GM21447 (cell line): ENCODE data around the gene SFXN5.

Source experiments
- ATAC-seq: cut with Tn5 transposase; IDR thresholded peaks from one replicate; pipeline ENCODE4 v1.9.1; 2021; ENCODE audit not compliant: unreplicated experiment

SFXN5 gene

DNA sequence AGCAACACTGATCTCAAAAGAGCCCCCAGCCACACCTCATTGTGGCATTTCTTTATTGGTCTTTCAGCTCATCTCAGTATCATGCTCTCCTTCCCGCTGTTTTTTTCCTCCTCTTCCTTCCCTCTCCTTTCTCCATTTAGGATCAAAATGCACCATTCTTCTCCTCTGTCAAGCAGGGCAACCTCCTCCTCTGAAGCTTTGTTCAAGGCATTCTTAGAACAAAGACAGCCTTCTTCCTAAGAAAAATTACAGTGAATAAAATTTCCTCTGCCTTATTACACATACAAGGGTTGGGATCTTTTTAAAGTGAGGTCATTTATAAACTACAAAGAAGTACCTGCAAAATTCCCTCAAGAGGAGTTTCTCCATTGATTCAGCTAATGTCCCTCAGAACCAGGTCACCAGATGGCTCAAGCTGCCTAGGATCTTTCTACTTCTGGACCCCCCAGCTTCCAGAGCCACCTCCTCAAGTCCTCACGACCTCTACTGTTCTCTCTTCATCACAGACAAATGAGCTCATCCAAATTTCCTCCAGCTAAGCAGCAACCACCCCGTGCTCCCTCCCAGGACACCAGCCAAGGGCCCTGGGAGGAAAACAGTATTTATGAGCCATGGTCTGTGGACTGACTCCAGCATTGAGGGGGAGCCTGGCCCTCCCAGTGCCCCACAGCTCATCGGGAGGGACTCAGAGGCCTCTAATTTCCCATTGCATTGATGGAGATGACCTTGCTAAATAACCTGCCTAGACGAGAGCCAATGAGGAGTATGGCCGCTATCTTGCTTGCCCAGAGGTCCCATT lies 18.0 kb downstream of the SFXN5 start:
- ATAC-seq, result no peak

DNA sequence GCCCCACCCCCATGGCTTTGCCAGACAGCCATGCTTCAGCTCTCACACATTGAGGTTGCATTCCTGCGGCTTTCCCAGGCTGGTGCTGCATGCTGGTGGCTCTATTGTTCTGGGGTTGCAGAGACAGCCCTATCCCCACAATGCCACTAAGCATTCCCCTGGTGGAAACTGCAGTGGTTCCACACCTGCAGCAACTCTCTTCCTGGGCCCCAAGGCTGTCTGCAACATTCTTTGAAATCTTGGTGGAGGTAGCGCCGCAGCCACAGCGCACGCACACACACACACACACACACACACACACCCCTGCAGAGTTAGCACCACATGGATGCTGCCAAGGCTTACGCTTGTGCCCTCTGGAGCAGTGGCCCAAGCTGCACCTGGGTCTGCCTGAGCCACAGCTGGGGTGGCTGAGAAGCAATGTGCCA lies 21.4 kb downstream of the SFXN5 start:
- no peak for ATAC-seq

DNA sequence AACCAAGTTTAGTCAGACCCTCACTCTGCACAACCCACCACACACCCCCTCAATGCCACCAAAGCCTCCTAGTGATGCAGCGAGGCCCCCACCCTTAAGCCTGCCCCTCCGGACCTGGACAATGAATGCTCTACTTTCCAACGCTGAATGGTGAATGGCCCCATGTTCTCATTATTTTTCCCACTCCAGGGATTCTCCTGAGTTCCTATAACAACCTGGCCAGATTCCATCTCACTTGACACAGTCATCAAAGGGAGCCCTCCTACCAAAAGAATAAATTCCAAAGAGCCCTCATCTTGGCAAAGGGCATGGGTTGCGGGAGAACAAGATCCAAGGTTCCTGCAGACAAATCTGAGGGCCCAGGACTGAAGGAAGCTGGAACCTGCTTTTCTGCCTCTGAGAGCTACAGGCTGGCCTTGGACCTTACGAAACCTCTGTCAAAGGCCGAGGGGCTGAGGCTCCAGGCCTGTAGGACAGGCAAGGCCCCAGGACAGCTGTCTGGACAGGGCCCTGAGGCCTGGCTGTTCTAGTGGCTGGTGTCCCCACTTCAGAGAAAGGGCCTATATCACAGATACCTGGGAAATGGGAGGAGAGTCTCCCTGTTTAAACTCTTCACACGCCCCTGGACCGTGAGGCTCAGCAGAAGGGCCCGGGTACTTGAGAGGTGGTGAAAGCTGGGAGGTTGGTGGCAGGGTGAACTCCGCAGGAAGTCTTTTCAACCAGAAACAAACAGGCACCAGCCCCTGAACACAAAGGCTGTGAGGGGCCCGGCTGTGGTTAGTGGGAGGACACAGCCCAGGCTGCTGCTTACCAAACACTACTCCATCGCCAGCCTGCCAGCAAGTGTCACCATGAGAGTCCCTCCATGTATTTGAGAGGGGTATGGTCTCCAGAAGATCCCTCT lies 27.3 kb downstream of the SFXN5 start:
- ATAC-seq, result no peak

- ATAC-seq, result no peak
These were observed 28.2 kb downstream of the SFXN5 start for GRCh38 chr2:73043276-73043675.

GRCh38 chr2:73037947-73038585 lies 33.4 kb downstream of the SFXN5 start:
- ATAC-seq, result no peak

DNA sequence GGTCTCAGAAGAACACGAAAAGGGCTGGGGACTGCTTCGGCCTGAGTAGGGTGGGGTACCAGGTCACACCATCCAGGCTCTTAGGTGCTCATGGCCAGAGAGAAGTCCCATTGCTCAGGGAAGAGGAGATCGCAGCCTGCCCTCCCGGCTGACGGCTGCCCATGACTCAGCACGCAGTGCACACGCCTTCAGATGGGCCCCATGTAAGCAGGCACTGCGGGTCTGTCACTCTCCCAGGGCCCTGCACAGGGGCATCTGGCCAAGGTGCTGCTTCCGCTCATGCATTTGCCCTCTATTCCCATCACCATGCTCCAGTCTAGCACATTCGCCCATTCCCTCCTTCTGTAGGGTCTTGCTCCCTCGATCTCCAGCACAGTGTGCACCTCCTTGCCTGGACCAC lies 34.7 kb downstream of the SFXN5 start:
- ATAC-seq, result no peak

DNA sequence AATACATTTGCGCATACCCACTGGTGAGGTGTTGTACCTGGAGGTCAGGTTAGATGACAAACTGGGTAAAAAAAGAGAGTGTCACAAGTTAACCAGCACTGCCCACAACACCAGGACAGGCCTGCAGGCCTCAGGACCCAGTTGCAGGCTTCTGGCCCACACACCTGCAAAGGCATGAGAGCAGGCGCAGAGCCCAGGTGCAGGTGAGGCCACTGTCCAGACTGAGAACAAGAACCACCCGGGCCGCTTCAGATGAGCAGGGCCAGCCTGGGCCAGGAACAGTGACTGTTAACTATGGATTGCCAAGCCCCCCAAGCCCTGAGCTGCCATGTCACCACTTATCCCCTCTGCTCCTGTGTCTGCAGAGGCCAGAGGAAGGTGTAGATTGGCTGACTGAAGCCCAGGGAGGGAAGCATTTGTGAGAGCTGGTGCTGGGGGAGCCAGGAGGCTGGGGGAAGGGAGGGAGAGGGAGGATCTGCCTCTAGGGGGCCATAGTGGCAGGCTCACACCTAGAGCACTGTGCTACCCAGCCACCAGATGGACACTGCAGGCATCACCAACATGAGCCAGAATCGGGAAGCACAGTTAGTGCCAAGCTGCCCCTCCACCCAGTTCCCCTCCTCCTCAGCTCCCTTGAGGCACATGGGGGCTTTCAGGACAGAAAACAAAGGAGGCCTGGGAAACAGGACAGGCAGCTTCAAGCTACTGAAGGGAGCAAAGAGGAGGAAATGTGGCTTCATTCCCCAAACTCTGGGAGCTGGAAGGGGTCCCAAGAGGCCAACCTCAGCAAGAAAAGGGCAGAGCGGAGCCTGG lies 35.4 kb downstream of the SFXN5 start:
- ATAC-seq, result no peak

GRCh38 chr2:73034661-73035375 lies 36.7 kb downstream of the SFXN5 start:
- ATAC-seq, result no peak

GRCh38 chr2:73033766-73034381 lies 37.6 kb downstream of the SFXN5 start:
- ATAC-seq, result no peak

DNA sequence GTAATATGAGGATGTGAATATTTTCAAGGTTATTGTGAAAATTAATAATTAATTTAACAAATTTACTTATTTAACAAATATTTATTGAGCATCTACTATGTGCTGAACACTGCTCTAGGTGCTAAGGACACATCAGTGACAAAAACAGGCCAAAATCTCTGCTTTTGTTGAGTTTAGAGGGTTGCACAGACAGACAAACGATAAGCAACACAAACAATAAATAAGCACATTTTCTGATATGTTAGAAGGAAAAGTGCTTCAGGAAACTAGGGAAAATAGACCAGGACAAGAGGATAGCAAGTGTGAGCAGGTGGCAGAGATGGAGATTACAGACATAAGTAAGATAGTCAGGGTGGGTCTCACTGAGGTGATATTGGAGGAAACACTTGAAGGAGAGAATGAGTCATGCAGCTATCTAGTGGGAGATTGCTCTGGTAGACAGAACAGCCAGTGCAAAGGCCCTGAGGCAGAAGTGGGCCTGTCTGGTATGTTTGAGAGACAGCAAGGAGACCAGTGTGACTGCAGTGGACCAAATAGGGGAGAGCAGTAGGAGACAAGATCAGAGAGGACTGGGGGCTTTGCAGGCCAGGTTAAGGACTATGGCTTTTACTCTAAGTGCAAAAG lies 38.3 kb downstream of the SFXN5 start:
- ATAC-seq, result no peak

- ATAC-seq, result no peak
These were observed 38.8 kb downstream of the SFXN5 start for GRCh38 chr2:73032702-73033097.

DNA sequence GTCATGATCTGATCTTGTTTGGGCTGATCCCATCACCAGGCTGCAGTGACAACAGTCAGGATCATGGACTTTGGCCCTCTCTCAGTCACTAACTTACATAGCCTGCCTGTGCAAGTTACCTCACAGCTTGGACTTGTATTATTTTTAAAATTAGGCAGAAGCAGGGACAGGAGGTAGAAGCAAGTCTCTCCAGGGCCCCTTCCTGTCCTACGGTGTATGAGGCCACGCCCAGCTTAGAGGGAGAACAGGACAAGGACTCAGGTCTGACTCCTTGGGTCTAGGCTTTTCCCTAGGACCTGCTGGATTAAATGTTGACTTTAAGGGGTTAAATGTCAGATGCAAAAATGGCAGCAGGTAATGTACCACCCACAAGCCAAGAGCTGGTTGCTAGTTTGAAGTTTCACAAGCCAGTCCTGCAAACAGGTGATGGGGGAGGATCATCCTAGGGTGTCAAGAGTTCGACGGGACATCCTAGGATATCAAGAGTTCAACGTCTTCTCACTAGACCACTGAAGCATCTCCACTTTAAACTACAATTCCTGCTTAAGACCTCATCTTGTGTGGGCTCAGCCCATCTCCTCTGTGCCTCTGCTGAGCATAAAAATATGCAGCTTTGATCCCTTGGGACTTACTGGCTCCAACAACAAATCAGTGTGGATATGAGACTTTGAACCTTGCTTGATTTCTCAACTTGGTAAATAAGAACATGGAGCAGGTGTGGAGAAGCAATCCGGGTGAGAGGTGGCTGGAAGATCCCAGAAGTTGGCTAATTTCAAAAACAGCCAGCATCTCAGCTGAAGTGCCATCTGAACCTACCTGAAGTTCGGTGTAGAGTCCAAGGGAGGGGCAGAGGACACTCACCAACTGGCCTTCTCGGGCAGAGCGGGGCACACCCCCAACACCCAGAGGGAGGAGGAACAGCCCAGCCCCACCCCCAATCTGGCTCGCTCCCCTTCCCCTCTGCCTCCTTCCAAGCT lies 39.5 kb downstream of the SFXN5 start:
- no peak for ATAC-seq

DNA sequence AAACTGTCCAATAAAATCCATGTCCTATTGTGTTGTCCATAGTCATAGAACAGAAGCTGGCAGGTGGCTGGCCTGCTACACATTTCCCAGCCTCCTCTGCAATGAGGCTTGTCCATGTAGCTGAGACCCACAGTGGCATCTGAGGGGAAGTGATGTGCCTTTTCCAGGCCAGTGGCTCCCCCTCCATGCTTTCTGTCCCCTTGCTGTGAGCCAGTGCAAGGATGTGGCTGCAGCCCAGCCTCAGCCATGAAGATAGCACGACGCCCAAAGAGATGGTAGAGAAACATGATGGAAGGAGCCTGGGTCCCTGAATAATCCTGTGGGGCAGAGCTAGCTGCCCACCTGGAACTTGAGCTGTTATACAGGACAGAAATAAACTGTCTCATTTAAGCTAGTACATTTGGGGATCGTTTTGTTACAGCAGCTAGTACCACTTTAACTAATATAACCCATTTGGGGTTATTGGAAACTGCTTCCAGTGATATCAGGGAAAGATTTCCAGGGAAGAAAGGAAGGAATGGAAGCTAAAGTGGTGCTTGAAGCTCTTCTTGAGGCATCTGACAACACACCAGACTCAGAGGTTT lies 40.3 kb downstream of the SFXN5 start:
- ATAC-seq, result no peak

DNA sequence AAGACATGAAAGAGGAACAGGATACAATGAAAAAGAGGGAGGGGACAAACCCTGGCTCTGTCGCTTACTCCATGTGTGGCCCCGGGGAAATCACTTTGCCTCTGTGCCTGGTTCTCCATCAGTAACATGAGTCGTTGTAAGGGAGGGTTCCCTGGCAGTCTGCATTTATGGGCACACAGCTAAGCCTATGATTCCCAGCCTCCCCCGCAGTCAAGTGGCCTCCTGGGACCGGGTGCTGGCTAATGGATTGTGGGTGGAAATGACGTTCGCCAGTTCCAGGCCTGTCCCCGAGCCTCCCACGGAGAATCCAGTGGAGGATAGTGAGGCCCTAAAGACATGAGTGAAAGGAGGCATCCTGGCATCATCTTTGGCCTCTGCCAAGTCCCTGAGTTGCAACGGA lies 42.7 kb downstream of the SFXN5 start:
- ATAC-seq, result no peak

DNA sequence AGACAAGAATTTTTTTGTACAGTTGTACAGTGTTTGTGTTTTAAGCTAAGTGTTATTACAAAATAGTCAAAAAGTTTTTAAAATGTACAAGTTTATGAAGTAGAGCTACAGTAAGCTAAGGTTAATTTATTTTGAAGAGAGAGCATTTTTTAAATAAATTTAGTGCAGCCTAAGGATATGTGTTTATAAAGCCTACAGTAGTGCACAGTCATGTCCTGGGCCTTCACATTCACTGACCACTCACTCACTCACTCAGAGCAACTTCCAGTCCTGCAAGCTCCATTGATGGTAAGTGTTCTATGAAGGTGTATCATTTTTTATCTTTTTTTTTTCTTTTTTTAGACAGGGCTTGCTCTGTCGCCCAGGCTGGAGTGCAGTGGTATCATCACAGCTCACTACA lies 44.2 kb downstream of the SFXN5 start:
- no peak for ATAC-seq

- ATAC-seq, result no peak
These were observed 48.0 kb downstream of the SFXN5 start for GRCh38 chr2:73023497-73023896.

- ATAC-seq, result no peak
These were observed 49.4 kb downstream of the SFXN5 start for GRCh38 chr2:73022024-73022568.
